Left forelimb (tissue), 1 donor: ENCODE data around the gene KRTAP10-11.
"Not testable (repeated sequence)": the region's sequence is repeated elsewhere in the genome, so short reads cannot be mapped to it uniquely, and the experiment has no call there.

Experiments
- DNase-seq: peaks from one replicate; pipeline ENCODE4 v3.0.0-alpha.2; 2018; ENCODE audit warnings: low spot score

KRTAP10-11 gene

DNA sequence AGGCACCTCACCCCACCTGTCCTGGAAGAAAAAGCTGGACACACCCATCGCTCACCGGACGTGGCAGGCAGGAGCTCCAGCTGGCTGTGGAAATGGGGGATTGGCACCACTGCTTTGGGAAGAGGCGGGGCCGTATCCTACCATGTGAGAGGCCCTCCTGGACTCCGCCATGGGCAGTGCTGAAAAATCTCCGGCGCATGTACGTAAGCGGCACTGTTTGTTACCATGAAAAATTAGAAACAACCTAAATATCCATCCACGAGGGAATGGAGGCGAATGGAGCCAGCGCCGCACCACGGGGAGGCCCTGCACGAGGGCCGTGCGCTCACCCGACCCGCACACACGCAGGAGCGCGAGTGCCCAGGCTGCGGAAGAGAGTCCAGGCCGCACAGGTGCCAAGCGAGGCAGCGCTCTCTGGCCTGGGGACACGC is 31.2 kb upstream of the KRTAP10-11 start:
- no peak for DNase-seq

DNA sequence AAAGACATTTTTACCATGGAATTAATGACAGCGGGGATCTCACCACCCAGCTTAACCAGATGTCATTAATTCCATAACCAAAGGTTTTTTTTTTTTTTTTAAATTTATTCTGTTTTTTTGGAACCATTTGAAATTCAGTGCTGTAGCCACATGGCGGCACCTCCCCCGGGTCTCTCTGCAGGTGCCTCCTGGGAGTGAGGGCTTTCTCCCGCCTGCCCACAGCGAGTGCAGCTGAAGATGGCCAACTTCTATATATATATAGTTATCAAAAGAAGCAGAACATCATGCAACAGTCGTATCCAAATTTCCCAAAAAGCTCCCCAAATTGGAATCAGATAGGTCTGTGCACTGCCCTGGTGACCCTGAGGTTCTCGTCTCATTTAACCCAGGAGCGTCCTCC is 30.7 kb upstream of the KRTAP10-11 start:
- no peak for DNase-seq

GRCh38 chr21:44615911-44616590 is 30.2 kb upstream of the KRTAP10-11 start:
- no peak for DNase-seq

GRCh38 chr21:44616591-44616926 is 29.7 kb upstream of the KRTAP10-11 start:
- no peak for DNase-seq

- DNase-seq = no peak
Measured at GRCh38 chr21:44617071-44617501, 29.1 kb upstream of the KRTAP10-11 start.

DNA sequence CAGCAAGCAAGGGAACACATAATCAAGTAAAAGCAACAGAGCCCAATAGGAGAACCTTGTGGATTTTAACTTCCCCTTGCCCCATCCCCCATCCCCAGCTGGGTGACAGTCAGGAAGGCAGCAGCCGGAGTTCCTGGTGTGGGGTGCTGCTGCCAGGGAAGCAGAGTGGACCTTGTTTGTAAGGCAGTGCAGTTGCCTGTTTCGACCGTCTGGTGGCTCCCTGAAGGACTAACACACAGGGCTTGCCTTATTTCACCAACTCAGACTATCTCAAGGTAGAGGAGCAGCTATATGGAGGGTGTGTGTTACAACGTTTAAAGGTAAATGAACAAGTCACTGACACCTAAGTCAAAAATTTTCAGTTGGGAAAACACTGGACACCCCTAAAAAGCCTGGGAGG is 27.7 kb upstream of the KRTAP10-11 start:
- no peak for DNase-seq

DNA sequence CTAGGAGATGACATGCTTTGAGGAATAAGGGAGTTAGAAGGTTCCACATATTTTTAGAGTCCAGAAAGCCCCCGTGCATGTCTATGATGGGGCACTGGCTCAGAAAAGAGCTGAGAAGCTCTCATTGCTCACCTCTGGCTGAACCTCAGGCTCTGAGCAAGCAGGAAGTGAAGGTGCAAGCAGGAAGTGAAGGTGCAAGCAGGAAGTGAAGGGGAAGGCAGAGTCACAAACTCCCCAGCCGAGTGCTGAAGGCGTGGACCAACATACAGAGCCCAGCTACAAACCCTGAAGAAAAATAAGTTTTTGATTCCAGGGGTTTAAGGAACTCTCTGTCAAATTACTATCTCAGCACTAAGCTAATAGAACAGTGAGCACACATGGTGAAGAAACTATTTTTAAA is 27.3 kb upstream of the KRTAP10-11 start:
- DNase-seq = no peak

DNA sequence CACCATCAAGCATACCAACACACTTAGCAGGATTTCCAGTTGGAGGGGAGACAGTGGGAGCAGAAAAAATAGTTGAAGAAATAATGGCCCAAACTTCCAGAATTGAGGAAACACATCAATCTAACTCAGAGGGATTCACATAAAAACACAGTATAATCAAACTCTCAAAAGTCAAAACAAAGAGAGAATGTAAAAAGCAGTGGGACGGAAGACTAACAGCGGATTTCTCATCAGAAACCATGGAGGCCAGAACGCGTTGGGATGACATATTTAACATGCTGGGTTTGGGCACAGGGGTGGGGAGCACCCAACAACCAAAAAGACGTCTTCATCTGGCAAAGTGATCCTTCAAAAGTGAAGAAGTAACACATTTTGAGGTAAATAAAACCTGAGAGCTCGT is 26.3 kb upstream of the KRTAP10-11 start:
- no peak for DNase-seq

GRCh38 chr21:44623575-44623974 is 22.6 kb upstream of the KRTAP10-11 start:
- DNase-seq = no peak

DNA sequence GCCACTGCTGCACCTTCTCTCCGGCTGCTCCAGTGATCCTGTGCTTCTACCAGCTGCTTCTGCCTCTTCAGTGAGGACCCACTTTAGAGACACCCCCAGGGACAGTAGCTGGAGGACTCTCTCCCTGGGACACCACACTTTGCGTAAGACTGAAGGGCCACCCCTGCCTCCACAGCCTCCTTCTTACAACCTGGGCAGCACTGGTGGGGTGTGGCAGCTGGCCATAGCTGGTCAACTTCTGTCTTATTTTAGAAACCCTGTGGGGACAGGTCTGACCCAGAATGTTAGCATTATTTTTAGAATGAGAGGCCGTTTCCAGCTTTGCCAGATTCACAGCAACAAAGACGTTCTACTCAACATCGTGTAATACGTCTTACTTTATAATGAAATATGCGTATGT is 20.5 kb upstream of the KRTAP10-11 start:
- DNase-seq = no peak

GRCh38 chr21:44626262-44626661 is 20.0 kb upstream of the KRTAP10-11 start:
- DNase-seq = no peak

DNA sequence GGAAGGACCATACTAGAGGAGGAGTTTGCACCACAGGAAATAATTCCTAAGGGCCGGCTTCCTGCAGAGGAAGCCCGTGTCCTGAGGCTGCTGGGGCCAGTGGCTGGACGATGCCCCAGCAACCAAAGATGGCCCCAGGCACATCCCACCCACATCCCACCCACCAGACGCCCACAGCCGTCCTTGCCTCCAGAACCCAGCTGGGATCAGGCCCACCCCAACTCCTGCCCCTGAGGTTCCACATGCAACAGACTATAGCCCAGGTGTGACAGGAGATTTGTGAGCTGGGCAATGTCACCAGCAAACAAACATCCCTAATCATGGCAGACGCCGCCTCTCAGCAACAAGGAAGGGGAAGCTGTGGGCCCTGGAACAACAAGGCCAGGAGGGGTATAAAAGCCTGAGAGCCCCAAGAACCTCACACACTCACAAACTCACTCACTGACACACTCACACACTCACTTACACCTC is 19.5 kb upstream of the KRTAP10-11 start, which contains the start of gene KRTAP10-9:
Gene KRTAP10-9, plus strand, starts transcription at position 421 of the 471 bp plus-strand sequence. CDS start 79 bp downstream, outside the sequence.
- DNase-seq = no peak

DNA sequence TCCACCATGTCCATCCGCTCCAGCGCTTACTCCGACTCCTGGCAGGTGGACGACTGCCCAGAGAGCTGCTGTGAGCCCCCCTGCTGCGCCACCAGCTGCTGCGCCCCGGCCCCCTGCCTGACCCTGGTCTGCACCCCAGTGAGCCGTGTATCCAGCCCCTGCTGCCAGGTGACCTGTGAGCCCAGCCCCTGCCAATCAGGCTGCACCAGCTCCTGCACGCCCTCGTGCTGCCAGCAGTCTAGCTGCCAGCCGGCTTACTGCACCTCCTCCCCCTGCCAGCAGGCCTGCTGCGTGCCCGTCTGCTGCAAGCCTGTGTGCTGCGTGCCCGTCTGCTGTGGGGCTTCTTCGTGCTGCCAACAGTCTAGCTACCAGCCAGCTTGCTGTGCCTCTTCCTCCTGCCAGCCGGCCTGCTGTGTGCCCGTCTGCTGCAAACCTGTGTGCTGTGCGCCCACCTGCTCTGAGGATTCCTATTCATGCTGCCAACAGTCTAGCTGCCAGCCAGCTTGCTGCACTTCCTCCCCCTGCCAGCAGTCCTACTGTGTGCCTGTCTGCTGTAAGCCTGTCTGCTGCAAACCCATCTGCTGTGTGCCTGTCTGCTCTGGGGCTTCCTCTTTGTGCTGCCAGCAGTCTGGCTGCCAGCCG is 18.9 kb upstream of the KRTAP10-11 start:
- DNase-seq = not testable (repeated sequence)

DNA sequence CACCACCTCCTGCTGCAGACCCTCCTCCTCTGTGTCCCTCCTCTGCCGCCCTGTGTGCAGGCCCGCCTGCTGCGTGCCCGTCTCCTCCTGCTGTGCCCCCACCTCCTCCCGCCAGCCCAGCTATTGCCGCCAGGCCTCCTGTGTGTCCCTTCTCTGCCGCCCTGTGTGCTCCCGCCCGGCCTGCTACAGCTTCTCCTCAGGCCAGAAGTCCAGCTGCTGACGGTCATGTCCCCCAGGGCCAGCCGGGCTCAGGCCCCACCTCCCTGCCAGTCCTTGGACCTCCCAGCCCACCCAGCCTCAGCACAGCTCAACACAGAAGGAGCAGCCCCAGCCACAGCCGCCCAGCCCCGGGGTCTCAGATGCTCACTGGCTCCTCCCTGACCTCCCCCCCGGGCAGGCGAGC is 18.4 kb upstream of the KRTAP10-11 start:
- DNase-seq = not testable (repeated sequence)

DNA sequence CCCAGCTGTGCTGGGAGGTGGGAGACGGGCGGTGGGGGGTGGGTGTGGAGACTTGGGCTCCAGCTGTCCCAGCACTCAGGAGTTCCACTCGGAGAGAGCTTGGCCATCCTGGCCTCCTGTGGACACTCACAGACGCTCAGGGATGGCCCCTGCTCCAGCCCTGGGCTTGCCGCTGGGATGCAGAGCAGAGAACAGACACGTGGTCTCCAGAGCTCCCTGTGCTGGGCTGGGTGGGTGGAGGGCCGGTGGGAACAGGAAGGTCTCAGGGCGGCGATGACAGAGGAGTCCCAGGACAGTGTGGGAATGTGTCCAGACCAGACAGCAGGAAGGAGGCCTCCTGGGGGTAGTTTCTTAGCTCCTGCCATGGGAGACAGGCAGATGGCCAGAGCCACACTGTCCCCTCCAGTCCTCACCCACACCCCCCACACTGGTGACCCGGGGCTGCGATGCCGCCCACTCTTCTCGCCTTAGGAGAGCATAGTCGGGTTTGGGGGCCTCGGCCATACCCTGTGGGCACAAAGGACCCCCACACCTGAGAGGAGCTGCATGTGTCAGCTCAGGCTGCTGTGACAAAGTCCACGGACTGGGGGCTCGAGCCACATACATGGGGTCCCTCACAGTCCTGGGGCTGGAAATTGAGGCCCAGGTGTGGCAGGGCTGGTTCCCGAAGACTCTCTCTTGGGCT is 17.4 kb upstream of the KRTAP10-11 start:
- no peak for DNase-seq

- DNase-seq = no peak
Measured at GRCh38 chr21:44630440-44630839, 15.8 kb upstream of the KRTAP10-11 start.

- DNase-seq = no peak
Measured at GRCh38 chr21:44632067-44632466, 14.1 kb upstream of the KRTAP10-11 start.

GRCh38 chr21:44636209-44637017 is 9.8 kb upstream of the KRTAP10-11 start:
- no peak for DNase-seq

DNA sequence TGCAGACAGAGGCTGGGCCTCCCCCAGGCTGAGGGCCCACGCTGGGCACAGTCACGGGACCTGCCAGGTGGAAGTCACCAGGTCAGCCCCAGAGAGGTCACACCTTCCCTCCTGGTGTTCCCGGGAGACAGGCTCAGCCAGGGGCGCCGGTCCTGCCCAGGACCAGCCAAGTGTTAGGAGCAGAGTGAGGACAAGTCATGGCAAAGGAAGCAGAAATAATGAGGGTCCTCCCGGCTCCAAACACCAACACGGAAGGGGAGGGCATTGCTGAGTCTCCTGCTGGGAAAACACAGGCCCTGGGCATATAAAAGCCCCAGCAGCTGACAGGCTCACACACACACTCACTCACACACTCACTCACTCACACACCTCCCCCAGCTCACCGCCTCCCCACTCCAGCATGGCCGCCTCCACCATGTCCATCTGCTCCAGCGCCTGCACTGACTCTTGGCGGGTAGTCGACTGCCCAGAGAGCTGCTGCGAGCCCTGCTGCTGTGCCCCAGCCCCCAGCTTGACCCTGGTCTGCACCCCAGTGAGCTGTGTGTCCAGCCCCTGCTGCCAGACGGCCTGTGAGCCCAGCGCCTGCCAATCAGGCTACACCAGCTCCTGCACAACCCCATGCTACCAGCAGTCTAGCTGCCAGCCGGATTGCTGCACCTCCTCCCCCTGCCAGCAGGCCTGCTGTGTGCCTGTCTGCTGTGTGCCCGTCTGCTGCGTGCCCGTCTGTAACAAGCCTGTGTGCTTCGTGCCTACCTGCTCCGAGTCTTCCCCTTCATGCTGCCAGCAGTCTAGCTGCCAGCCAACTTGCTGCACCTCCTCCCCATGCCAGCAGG is 9.0 kb upstream of the KRTAP10-11 start, which contains the start of gene KRTAP10-10:
Gene KRTAP10-10, plus strand, starts transcription at position 339 of the 833 bp plus-strand sequence. Its CDS starts 62 bp downstream, at position 401.
- no peak for DNase-seq

DNA sequence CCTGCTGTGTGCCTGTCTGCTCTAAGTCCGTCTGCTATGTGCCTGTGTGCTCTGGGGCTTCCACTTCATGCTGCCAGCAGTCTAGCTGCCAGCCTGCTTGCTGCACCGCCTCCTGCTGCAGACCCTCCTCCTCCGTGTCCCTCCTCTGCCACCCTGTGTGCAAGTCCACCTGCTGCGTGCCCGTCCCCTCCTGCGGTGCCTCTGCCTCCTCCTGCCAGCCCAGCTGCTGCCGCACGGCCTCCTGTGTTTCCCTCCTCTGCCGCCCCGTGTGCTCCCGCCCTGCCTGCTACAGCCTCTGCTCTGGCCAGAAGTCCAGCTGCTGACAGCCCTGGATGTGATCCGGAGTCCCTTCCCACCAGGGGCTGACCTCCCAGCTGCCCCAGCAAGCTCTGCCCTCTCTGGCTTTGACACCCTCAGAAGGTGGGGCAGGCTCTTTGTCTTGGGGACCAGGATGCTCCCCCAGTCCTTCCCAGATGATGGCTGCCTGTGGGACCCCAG is 8.3 kb upstream of the KRTAP10-11 start:
- DNase-seq = not testable (repeated sequence)
